Measurements from ENCODE around the gene NAA11. TPM values are rescaled to one million over a fixed set of nuclear protein-coding genes. Genes with fewer than 3 reads are reported as not detected.

The NAA11 gene
- total RNA-seq, 1 experiment from 2014 or later, result not detected

DNA sequence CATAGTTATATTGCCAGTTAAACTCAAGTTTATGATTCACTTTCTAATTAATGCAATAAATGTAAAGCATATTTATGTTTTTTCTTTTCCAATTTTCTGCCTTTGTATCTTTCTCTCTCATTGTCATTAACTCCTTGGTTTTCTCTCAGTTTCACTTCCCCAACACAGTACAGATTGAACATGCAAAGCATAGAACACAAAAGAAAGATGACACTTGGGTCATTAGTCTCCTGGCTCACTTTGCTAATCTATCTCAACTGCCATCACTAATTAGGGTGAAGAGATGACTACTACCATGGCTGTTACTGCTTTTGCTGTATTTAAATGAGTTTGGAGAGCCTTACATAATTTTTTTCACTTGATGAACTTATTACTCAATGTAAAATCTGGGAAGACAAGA, 12.3 kb upstream of the NAA11 start:
- peaks cover 3% of the 10 kb centered on the region; the same call in 1 of the 2 replicates for H3K4me1 ChIP-seq (ENCODE audit: insufficient read depth, low read length)
- no peaks in the 10 kb centered on the region for H3K79me2 ChIP-seq (ENCODE audit: insufficient read depth, low read length)
- H3K27me3 ChIP-seq (ENCODE audit: insufficient read depth, low read length), result no peaks in the 10 kb centered on the region
- H2AFZ ChIP-seq (ENCODE audit: low read length), result no peak overlapping the region
- H3K23me2 ChIP-seq (ENCODE audit: insufficient read length, low read depth, low read length, poor library complexity, severe bottlenecking), result no peaks in the 10 kb centered on the region
- H4K91ac ChIP-seq (ENCODE audit: insufficient read length, low read depth, low read length), result no peak overlapping the region
- no peak overlapping the region for H2BK20ac ChIP-seq (ENCODE audit: low read depth, low read length, poor library complexity, severe bottlenecking)
- H3K27ac Mint-ChIP-seq, result no peak overlapping the region
- no peaks in the 10 kb centered on the region for H3K79me1 ChIP-seq (ENCODE audit: insufficient read depth, low read depth, low read length, poor library complexity, severe bottlenecking)
- no peak overlapping the region for H4K5ac ChIP-seq (ENCODE audit: insufficient read length, low read depth, low read length)
- H2BK120ac ChIP-seq (ENCODE audit: low read depth, low read length, poor library complexity, severe bottlenecking), result no peak overlapping the region
- DNase-seq, result no peak
- H3K9ac ChIP-seq (ENCODE audit: extremely low read depth, insufficient read length, low read length), result no peak overlapping the region
- no peak overlapping the region for H2BK5ac ChIP-seq (ENCODE audit: insufficient read length, low read length)
- no peak overlapping the region for H3T11ph ChIP-seq (ENCODE audit: low read length)
- no peak overlapping the region for H3K4me3 Mint-ChIP-seq
- no peak overlapping the region for H3K4me2 ChIP-seq (ENCODE audit: insufficient read depth, insufficient read length, low read length)
- H2AK5ac ChIP-seq (ENCODE audit: insufficient read length, low read length), result no peak overlapping the region
- H3K27ac ChIP-seq (ENCODE audit: insufficient read length, low read depth, low read length), result no peak overlapping the region
- no peaks in the 10 kb centered on the region for H3K27me3 Mint-ChIP-seq (ENCODE audit: low read depth)
- no peaks in the 10 kb centered on the region for H3K9me3 ChIP-seq (ENCODE audit: control insufficient read depth, low read depth, low read length)
- no peak overlapping the region for H3K56ac ChIP-seq (ENCODE audit: insufficient read length, low read depth, low read length)
- no peak overlapping the region for H3K23ac ChIP-seq (ENCODE audit: insufficient read length, low read depth, low read length)
- TF ChIP-seq, protein P1, sequence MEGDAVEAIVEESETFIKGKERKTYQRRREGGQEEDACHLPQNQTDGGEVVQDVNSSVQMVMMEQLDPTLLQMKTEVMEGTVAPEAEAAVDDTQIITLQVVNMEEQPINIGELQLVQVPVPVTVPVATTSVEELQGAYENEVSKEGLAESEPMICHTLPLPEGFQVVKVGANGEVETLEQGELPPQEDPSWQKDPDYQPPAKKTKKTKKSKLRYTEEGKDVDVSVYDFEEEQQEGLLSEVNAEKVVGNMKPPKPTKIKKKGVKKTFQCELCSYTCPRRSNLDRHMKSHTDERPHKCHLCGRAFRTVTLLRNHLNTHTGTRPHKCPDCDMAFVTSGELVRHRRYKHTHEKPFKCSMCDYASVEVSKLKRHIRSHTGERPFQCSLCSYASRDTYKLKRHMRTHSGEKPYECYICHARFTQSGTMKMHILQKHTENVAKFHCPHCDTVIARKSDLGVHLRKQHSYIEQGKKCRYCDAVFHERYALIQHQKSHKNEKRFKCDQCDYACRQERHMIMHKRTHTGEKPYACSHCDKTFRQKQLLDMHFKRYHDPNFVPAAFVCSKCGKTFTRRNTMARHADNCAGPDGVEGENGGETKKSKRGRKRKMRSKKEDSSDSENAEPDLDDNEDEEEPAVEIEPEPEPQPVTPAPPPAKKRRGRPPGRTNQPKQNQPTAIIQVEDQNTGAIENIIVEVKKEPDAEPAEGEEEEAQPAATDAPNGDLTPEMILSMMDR (conservative IDR thresholded peaks at IDR 0.05), result no peak
- H3K4me1 Mint-ChIP-seq, result peaks cover 0 to under 1% of the 10 kb centered on the region in 2 experiments; a peak in 1 of 4 replicates
- H3K36me3 Mint-ChIP-seq (ENCODE audit: insufficient read depth in 1 of 3, low read depth in 3 of 3), result peaks cover 0 to 14% (median 5%) of the 10 kb centered on the region in 3 experiments; a peak in 3 of 7 replicates
- H2BK12ac ChIP-seq (ENCODE audit: insufficient read length, low read depth, low read length), result no peak overlapping the region
- H2BK15ac ChIP-seq (ENCODE audit: low read depth, low read length), result no peak overlapping the region
- H3K4ac ChIP-seq (ENCODE audit: low read depth, low read length), result no peak overlapping the region
- no peak overlapping the region for H4K8ac ChIP-seq (replicated peaks; ENCODE audit: insufficient read length, low read depth, low read length)
- no peak overlapping the region for H3K18ac ChIP-seq (ENCODE audit: insufficient read length, low read depth, low read length)
- no peak overlapping the region for H3K14ac ChIP-seq (ENCODE audit: insufficient read depth, low read length)
- H4K20me1 ChIP-seq (ENCODE audit: control insufficient read depth, insufficient read depth, insufficient read length), result no peaks in the 10 kb centered on the region
- H3K9me3 Mint-ChIP-seq, result peaks cover 5 to 8% of the 10 kb centered on the region in 2 experiments

Data from H9 (cell line).